Fibroblast of skin of abdomen (primary cell): ENCODE data around the gene BTBD1. TPM values are rescaled to one million over a fixed set of nuclear protein-coding genes. Genes with fewer than 3 reads are reported as not detected.

Experiments used
- DNase-seq: peaks from one replicate; pipeline ENCODE4 v3.0.0-alpha.2; 2013
- polyA plus RNA-seq, 2 experiments: library from polyadenylated mRNA; unstranded; fragments of 120-200 nt; gene quantifications; one replicate each; pipeline ENCODE4 v1.2.1, GENCODE V29; 2013; ENCODE audit not compliant: insufficient read length in 2 of 2

The BTBD1 gene
- polyA plus RNA-seq (2013, experiment 1 of 2; ENCODE audit: insufficient read length), result 58.7 TPM
- 56.4 TPM for polyA plus RNA-seq (2013, experiment 2 of 2; ENCODE audit: insufficient read length)

- DNase-seq, result peak; percentile 97
These were observed at the start of gene BTBD1 for GRCh38 chr15:83066734-83067637. TSS of gene BTBD1 (minus strand) at chr15:83067252. CDS start at chr15:83067151, 101 bp downstream.

- DNase-seq, result no peak
These were observed 48.9 kb upstream of the BTBD1 start for GRCh38 chr15:83115831-83116565.

- no peak for DNase-seq
These were observed 48.4 kb upstream of the BTBD1 start for GRCh38 chr15:83115410-83115809.

GRCh38 chr15:83114856-83115255 is 47.8 kb upstream of the BTBD1 start:
- DNase-seq, result no peak

GRCh38 chr15:83113881-83114674 is 47.0 kb upstream of the BTBD1 start:
- no peak for DNase-seq

- no peak for DNase-seq
These were observed 45.9 kb upstream of the BTBD1 start for GRCh38 chr15:83112956-83113299.

GRCh38 chr15:83112233-83112955 is 45.3 kb upstream of the BTBD1 start:
- DNase-seq, result peak; percentile 74

- DNase-seq, result no peak
These were observed 44.1 kb upstream of the BTBD1 start for GRCh38 chr15:83111149-83111548.

- no peak for DNase-seq
These were observed 43.3 kb upstream of the BTBD1 start for GRCh38 chr15:83110381-83110780.

GRCh38 chr15:83109532-83109931 is 42.5 kb upstream of the BTBD1 start:
- no peak for DNase-seq

GRCh38 chr15:83108266-83109219 is 41.5 kb upstream of the BTBD1 start:
- peak; percentile 56 for DNase-seq

- no peak for DNase-seq
These were observed 40.8 kb upstream of the BTBD1 start for GRCh38 chr15:83107841-83108181.

- no peak for DNase-seq
These were observed 40.2 kb upstream of the BTBD1 start, which contains the start of gene TM6SF1 for GRCh38 chr15:83106994-83107840. TSS of gene TM6SF1 (plus strand) at chr15:83107645. CDS start at chr15:83107681, 36 bp downstream.

- DNase-seq, result no peak
These were observed 38.4 kb upstream of the BTBD1 start for GRCh38 chr15:83105440-83105839.

GRCh38 chr15:83104141-83104540 is 37.1 kb upstream of the BTBD1 start:
- DNase-seq, result no peak

- DNase-seq, result no peak
These were observed 35.3 kb upstream of the BTBD1 start for GRCh38 chr15:83102346-83102745.

GRCh38 chr15:83100097-83100646 is 33.1 kb upstream of the BTBD1 start:
- no peak for DNase-seq

GRCh38 chr15:83099290-83099689 is 32.2 kb upstream of the BTBD1 start:
- no peak for DNase-seq

GRCh38 chr15:83098079-83098478 is 31.0 kb upstream of the BTBD1 start:
- no peak for DNase-seq

- no peak for DNase-seq
These were observed 27.5 kb upstream of the BTBD1 start for GRCh38 chr15:83094583-83094982.
